ENCODE measurements around the gene CNDP1.
A peak's percentile ranks its signal among the peaks of the same experiment; 100 is the strongest.

CNDP1 gene

GRCh38 chr18:74631623-74632350 lies 97.5 kb downstream of the CNDP1 start:
- no peak for DNase-seq

- DNase-seq, result no peak
These were observed 98.0 kb downstream of the CNDP1 start for GRCh38 chr18:74632351-74632679.

- DNase-seq, result no peak
These were observed 98.6 kb downstream of the CNDP1 start for GRCh38 chr18:74632856-74633255.

GRCh38 chr18:74633652-74634352 lies 99.5 kb downstream of the CNDP1 start:
- no peak for DNase-seq

- DNase-seq, result peak; percentile 46
These were observed 101.1 kb downstream of the CNDP1 start for GRCh38 chr18:74635224-74635975.
